ENCODE measurements around the gene ENO3. TPM values are rescaled to one million over a fixed set of nuclear protein-coding genes. Genes with fewer than 3 reads are reported as not detected.

Gene ENO3
- total and polyA plus RNA-seq, 10 of the 15 experiments (the other 5 are each of a cell fraction or from before 2014, with no cell fraction given): 6.8 to 28.4 (median 17.0) TPM

- no peak for TF ChIP-seq KLF5 (IDR thresholded peaks at IDR 0.05; ENCODE audit: partially characterized antibody)
These were observed 52.4 kb downstream of the ENO3 start (continued) for GRCh38 chr17:5003214-5003867.

Small RNAs within 50 kb of the gene (microRNA-seq; reads per million reads assigned to microRNA genes)
- 0.56 reads per million for gene MIR6864
- not detected for gene MIR6865

Small RNAs within 50 kb of the gene (small RNA-seq; reads per million reads assigned to genes)
- not detected for gene MIR6864
- 0.16 reads per million for gene MIR6865

Other genes with a start within 250 kb of the ENO3 start
Only the 7 nearest of the 26 such genes appear.
- 0.06 and 0.49 TPM in 2 replicates for gene GP1BA, start 18.8 kb upstream of the ENO3 start, total RNA-seq (2014; rRNA removed)
- 0.04 and 0.14 TPM in 2 replicates for gene GP1BA, start 18.8 kb upstream of the ENO3 start, total RNA-seq (2014; rRNA removed; fragmentation: Illumina TruSeq; extraction: Trizol)
- gene GP1BA, start 18.8 kb upstream of the ENO3 start, total RNA-seq (2021): 0.67 and 0.74 TPM in 2 replicates
- gene GP1BA, start 18.8 kb upstream of the ENO3 start, polyA plus RNA-seq (2011; rRNA removed): not detected in 2 replicates
- 0.25 and 0.59 TPM in 2 replicates for gene GP1BA, start 18.8 kb upstream of the ENO3 start, polyA plus RNA-seq (2014; fragmentation: Illumina TruSeq; extraction: Trizol)
- gene GP1BA, start 18.8 kb upstream of the ENO3 start, polyA plus RNA-seq (2014; fragmentation: Nextera tagmentation; extraction: Ambion mirVana): under 1 TPM; 0.05 to 0.11 TPM
- gene GP1BA, start 18.8 kb upstream of the ENO3 start, polyA plus RNA-seq (2014; rRNA removed): 0.28 and 0.43 TPM in 2 replicates
- gene GP1BA, start 18.8 kb upstream of the ENO3 start, polyA plus RNA-seq (2016; fragmentation: Nextera tagmentation; extraction: Ambion mirVana): under 1 TPM; 0.35 to 0.64 TPM
- 82.7 and 91.4 TPM in 2 replicates for gene SLC25A11, start 11.1 kb upstream of the ENO3 start, total RNA-seq (2014; rRNA removed)
- 32.1 and 35.2 TPM in 2 replicates for gene SLC25A11, start 11.1 kb upstream of the ENO3 start, total RNA-seq (2014; rRNA removed; fragmentation: Illumina TruSeq; extraction: Trizol)
- 73.7 and 82.2 TPM in 2 replicates for gene SLC25A11, start 11.1 kb upstream of the ENO3 start, total RNA-seq (2021)
- 11.8 and 28.2 TPM in 2 replicates for gene SLC25A11, start 11.1 kb upstream of the ENO3 start, polyA plus RNA-seq (2011; rRNA removed)
- gene SLC25A11, start 11.1 kb upstream of the ENO3 start, polyA plus RNA-seq (2014; fragmentation: Illumina TruSeq; extraction: Trizol): 19.1 and 59.2 TPM in 2 replicates
- gene SLC25A11, start 11.1 kb upstream of the ENO3 start, polyA plus RNA-seq (2014; fragmentation: Nextera tagmentation; extraction: Ambion mirVana): 10 to 100 TPM in 1 of 2 experiments, 1 to 10 TPM in 1; 5.8 to 10.9 TPM
- 70.9 and 72.5 TPM in 2 replicates for gene SLC25A11, start 11.1 kb upstream of the ENO3 start, polyA plus RNA-seq (2014; rRNA removed)
- 100 to 1,000 TPM; 141 to 142 TPM for gene SLC25A11, start 11.1 kb upstream of the ENO3 start, polyA plus RNA-seq (2016; fragmentation: Nextera tagmentation; extraction: Ambion mirVana)
- gene RNF167, start 10.9 kb upstream of the ENO3 start, total RNA-seq (2014; rRNA removed): 47.6 and 52.9 TPM in 2 replicates
- gene RNF167, start 10.9 kb upstream of the ENO3 start, total RNA-seq (2014; rRNA removed; fragmentation: Illumina TruSeq; extraction: Trizol): 57.4 and 63.9 TPM in 2 replicates
- gene RNF167, start 10.9 kb upstream of the ENO3 start, total RNA-seq (2021): 86.5 and 91.3 TPM in 2 replicates
- 58.4 and 90.7 TPM in 2 replicates for gene RNF167, start 10.9 kb upstream of the ENO3 start, polyA plus RNA-seq (2011; rRNA removed)
- 132 and 147 TPM in 2 replicates for gene RNF167, start 10.9 kb upstream of the ENO3 start, polyA plus RNA-seq (2014; fragmentation: Illumina TruSeq; extraction: Trizol)
- 10 to 100 TPM; 33.6 to 35.3 TPM for gene RNF167, start 10.9 kb upstream of the ENO3 start, polyA plus RNA-seq (2014; fragmentation: Nextera tagmentation; extraction: Ambion mirVana)
- 87.1 and 87.9 TPM in 2 replicates for gene RNF167, start 10.9 kb upstream of the ENO3 start, polyA plus RNA-seq (2014; rRNA removed)
- gene RNF167, start 10.9 kb upstream of the ENO3 start, polyA plus RNA-seq (2016; fragmentation: Nextera tagmentation; extraction: Ambion mirVana): 10 to 100 TPM; 49.7 to 57.7 TPM
- 1,668 and 2,039 TPM in 2 replicates for gene PFN1, start 2.6 kb upstream of the ENO3 start, total RNA-seq (2014; rRNA removed)
- 812 and 920 TPM in 2 replicates for gene PFN1, start 2.6 kb upstream of the ENO3 start, total RNA-seq (2014; rRNA removed; fragmentation: Illumina TruSeq; extraction: Trizol)
- gene PFN1, start 2.6 kb upstream of the ENO3 start, total RNA-seq (2021): 1,903 and 1,912 TPM in 2 replicates
- gene PFN1, start 2.6 kb upstream of the ENO3 start, polyA plus RNA-seq (2011; rRNA removed): 705 and 1,560 TPM in 2 replicates
- 1,675 and 1,933 TPM in 2 replicates for gene PFN1, start 2.6 kb upstream of the ENO3 start, polyA plus RNA-seq (2014; fragmentation: Illumina TruSeq; extraction: Trizol)
- gene PFN1, start 2.6 kb upstream of the ENO3 start, polyA plus RNA-seq (2014; fragmentation: Nextera tagmentation; extraction: Ambion mirVana): 100 to 1,000 TPM; 154 to 558 TPM
- 3,016 and 4,055 TPM in 2 replicates for gene PFN1, start 2.6 kb upstream of the ENO3 start, polyA plus RNA-seq (2014; rRNA removed)
- gene PFN1, start 2.6 kb upstream of the ENO3 start, polyA plus RNA-seq (2016; fragmentation: Nextera tagmentation; extraction: Ambion mirVana): 1,000 to 10,000 TPM; 3,739 to 3,892 TPM
- gene SPAG7, start 16.7 kb downstream of the ENO3 start, total RNA-seq (2014; rRNA removed): 76.5 and 80.2 TPM in 2 replicates
- 94.4 and 99.2 TPM in 2 replicates for gene SPAG7, start 16.7 kb downstream of the ENO3 start, total RNA-seq (2014; rRNA removed; fragmentation: Illumina TruSeq; extraction: Trizol)
- 76.5 and 77.5 TPM in 2 replicates for gene SPAG7, start 16.7 kb downstream of the ENO3 start, total RNA-seq (2021)
- gene SPAG7, start 16.7 kb downstream of the ENO3 start, polyA plus RNA-seq (2011; rRNA removed): 73.8 and 78.2 TPM in 2 replicates
- gene SPAG7, start 16.7 kb downstream of the ENO3 start, polyA plus RNA-seq (2014; fragmentation: Illumina TruSeq; extraction: Trizol): 46.5 and 107 TPM in 2 replicates
- 10 to 100 TPM in 1 of 2 experiments, 1 to 10 TPM in 1; 7.9 to 31.7 TPM for gene SPAG7, start 16.7 kb downstream of the ENO3 start, polyA plus RNA-seq (2014; fragmentation: Nextera tagmentation; extraction: Ambion mirVana)
- gene SPAG7, start 16.7 kb downstream of the ENO3 start, polyA plus RNA-seq (2014; rRNA removed): 96.3 and 105 TPM in 2 replicates
- gene SPAG7, start 16.7 kb downstream of the ENO3 start, polyA plus RNA-seq (2016; fragmentation: Nextera tagmentation; extraction: Ambion mirVana): 100 to 1,000 TPM; 133 to 146 TPM
- gene CAMTA2, start 36.6 kb downstream of the ENO3 start, total RNA-seq (2014; rRNA removed): 3.2 and 4.1 TPM in 2 replicates
- gene CAMTA2, start 36.6 kb downstream of the ENO3 start, total RNA-seq (2014; rRNA removed; fragmentation: Illumina TruSeq; extraction: Trizol): 4.6 and 5.7 TPM in 2 replicates
- 27.7 and 29.3 TPM in 2 replicates for gene CAMTA2, start 36.6 kb downstream of the ENO3 start, total RNA-seq (2021)
- gene CAMTA2, start 36.6 kb downstream of the ENO3 start, polyA plus RNA-seq (2011; rRNA removed): 6.3 and 9.9 TPM in 2 replicates
- gene CAMTA2, start 36.6 kb downstream of the ENO3 start, polyA plus RNA-seq (2014; fragmentation: Illumina TruSeq; extraction: Trizol): 7.3 and 15.9 TPM in 2 replicates
- gene CAMTA2, start 36.6 kb downstream of the ENO3 start, polyA plus RNA-seq (2014; fragmentation: Nextera tagmentation; extraction: Ambion mirVana): 1 to 10 TPM in 1 of 2 experiments, under 1 TPM in 1; 0.42 to 1.7 TPM
- gene CAMTA2, start 36.6 kb downstream of the ENO3 start, polyA plus RNA-seq (2014; rRNA removed): 24.7 and 26.8 TPM in 2 replicates
- gene CAMTA2, start 36.6 kb downstream of the ENO3 start, polyA plus RNA-seq (2016; fragmentation: Nextera tagmentation; extraction: Ambion mirVana): 10 to 100 TPM; 12.5 to 13.1 TPM
- gene INCA1, start 46.4 kb downstream of the ENO3 start, total RNA-seq (2014; rRNA removed): 0.16 and 0.28 TPM in 2 replicates
- 0.18 and 0.27 TPM in 2 replicates for gene INCA1, start 46.4 kb downstream of the ENO3 start, total RNA-seq (2014; rRNA removed; fragmentation: Illumina TruSeq; extraction: Trizol)
- gene INCA1, start 46.4 kb downstream of the ENO3 start, total RNA-seq (2021): 0.21 and 0.29 TPM in 2 replicates
- gene INCA1, start 46.4 kb downstream of the ENO3 start, polyA plus RNA-seq (2011; rRNA removed): 0.29 and 0.36 TPM in 2 replicates
- gene INCA1, start 46.4 kb downstream of the ENO3 start, polyA plus RNA-seq (2014; fragmentation: Illumina TruSeq; extraction: Trizol): 0.19 and 0.49 TPM in 2 replicates
- under 1 TPM; 0.61 to 0.64 TPM for gene INCA1, start 46.4 kb downstream of the ENO3 start, polyA plus RNA-seq (2014; fragmentation: Nextera tagmentation; extraction: Ambion mirVana)
- gene INCA1, start 46.4 kb downstream of the ENO3 start, polyA plus RNA-seq (2014; rRNA removed): 0.15 and 0.77 TPM in 2 replicates
- 1 to 10 TPM in 1 of 2 experiments, under 1 TPM in 1; 0.99 to 1.8 TPM for gene INCA1, start 46.4 kb downstream of the ENO3 start, polyA plus RNA-seq (2016; fragmentation: Nextera tagmentation; extraction: Ambion mirVana)